ENCODE results near the gene TRAPPC2L. TPM values are rescaled to one million over a fixed set of nuclear protein-coding genes. Genes with fewer than 3 reads are reported as not detected.

Gene TRAPPC2L
- total RNA-seq, 1 donor from 2014 or later = 29.2 TPM

DNA sequence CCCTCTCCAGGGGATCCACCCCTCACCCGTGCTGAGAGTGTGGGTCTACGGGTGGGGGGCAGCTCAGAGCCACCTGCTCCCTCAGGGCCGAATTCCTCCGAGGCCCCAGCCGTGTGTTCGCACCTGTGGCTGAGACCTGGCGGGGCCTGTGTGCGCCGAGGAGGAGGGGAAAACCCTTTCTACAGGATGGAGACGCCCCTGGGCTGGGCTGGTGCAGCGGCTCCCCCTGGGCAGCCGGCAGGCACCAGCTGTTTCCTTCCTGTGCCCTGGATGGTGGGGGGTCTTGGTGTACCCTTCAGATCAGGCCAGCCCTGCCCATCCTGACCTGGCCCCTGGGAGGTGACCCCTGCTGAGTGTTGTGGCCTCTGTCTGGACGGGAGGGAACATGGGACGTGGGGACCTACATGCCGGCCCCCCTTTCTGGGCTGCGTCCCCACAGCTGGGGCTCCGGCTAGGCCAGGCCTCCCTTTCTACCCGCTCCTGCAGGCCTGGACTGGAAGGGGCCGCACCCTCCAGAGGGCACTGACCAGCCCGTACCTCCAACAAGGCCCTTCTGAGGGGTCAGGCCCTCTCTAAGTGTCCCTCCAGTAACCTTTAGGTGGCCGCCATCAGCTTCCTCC, 37.9 kb downstream of the TRAPPC2L start:
- Histone ChIP-seq H3K4me3 (ENCODE audit: low read length in 3 of 3) (peak overlapping the region; percentile 51 to 79 (median 77)), H3K9ac (ENCODE audit: low read depth in 1 of 3, low read length in 3 of 3) (peak overlapping the region; percentile 65 to 89 (median 79)), H3K27ac (ENCODE audit: low read depth, low read length) (peak overlapping the region; percentile 94), H3K36me3 (ENCODE audit: control insufficient read depth in 3 of 3, insufficient read depth in 3 of 3, low read length in 3 of 3) (peaks cover 28 to 32% (median 28%) of the 10 kb centered on the region in 3 donors), H3K4me1 (ENCODE audit: control insufficient read depth in 3 of 3, insufficient read depth in 3 of 3, low read length in 3 of 3) (peaks cover 42 to 64% (median 56%) of the 10 kb centered on the region in 3 donors), H3K27me3 (ENCODE audit: control insufficient read depth in 3 of 3, insufficient read depth in 3 of 3, low read length in 3 of 3) (no peaks in the 10 kb centered on the region), H3K9me3 (ENCODE audit: control insufficient read depth in 3 of 3, low read length in 3 of 3) (no peaks in the 10 kb centered on the region)

DNA sequence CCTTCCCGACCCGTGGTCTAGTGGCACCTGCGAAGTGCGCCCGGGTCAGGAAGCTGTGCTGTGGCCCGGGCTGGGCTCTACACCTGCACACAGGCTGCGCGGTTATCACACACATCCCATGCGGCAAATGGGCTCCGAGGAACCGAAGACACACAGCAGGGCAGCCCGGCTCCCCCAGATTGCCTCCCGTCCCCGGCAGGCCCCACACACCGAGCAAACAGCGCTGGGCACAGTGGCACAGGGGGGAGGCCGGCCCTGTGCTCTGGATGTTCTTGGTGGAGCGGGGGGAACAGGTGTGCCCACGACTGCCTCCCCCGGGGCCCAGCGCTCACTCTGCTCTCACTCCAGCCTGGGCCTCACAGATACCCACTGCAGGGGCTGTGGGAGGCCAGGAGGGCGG, 38.4 kb downstream of the TRAPPC2L start:
- Histone ChIP-seq H3K36me3 (ENCODE audit: control insufficient read depth in 3 of 3, insufficient read depth in 3 of 3, low read length in 3 of 3) (peaks cover 22 to 27% (median 24%) of the 10 kb centered on the region in 3 donors), H3K4me3 (ENCODE audit: low read length in 3 of 3) (peak overlapping the region in 2 of 3 donors; percentile 77 to 79), H3K9me3 (ENCODE audit: control insufficient read depth in 3 of 3, low read length in 3 of 3) (no peaks in the 10 kb centered on the region), H3K27me3 (ENCODE audit: control insufficient read depth in 3 of 3, insufficient read depth in 3 of 3, low read length in 3 of 3) (no peaks in the 10 kb centered on the region), H3K4me1 (ENCODE audit: control insufficient read depth in 3 of 3, insufficient read depth in 3 of 3, low read length in 3 of 3) (peaks cover 42 to 64% (median 56%) of the 10 kb centered on the region in 3 donors), H3K9ac (ENCODE audit: low read depth in 1 of 3, low read length in 3 of 3) (peak overlapping the region; percentile 65 to 89 (median 79)), H3K27ac (ENCODE audit: low read depth, low read length) (peak overlapping the region; percentile 94)

DNA sequence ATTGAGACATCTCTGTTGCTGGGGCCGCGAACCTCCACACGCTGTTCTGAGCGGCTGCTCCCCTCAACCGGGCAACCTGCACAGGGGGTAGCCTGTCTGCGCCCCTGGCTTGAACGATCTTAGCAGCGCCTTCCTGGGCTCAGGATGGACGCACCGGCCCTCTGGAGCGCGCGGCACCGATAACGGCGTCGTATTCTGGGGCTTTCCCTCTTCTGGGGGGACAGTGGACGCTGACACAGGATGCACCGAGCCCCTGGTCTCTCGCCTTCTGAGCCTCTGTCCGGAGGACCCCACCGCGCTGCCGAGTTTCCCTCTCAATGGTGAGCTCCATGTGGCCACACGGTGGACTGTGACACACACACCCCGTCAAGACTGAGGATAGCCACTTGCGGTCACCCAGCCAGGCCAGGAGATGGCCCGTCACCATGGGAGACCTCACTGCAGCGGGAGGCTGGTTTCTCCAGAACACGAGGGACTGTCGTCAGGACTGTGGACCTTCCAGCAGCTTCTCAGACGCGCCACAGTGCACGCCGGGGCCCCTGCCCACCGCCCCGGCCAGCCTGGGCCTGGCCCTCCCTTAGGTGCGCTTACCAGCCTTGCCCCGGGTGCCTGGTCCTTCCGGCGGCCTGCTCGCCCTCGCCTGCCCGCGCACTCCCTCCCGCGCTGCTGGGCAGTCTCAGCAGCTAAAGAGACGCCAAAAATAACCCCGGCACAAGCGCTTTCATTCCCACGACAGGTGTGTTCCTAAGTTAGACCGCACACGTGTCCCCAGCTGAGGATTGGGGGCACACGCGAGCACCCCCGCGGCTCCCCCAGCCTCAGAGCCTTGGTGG, 39.5 kb downstream of the TRAPPC2L start:
- Histone ChIP-seq H3K4me1 (ENCODE audit: control insufficient read depth in 3 of 3, insufficient read depth in 3 of 3, low read length in 3 of 3) (peaks cover 42 to 64% (median 56%) of the 10 kb centered on the region in 3 donors), H3K4me3 (ENCODE audit: low read length in 3 of 3) (peak overlapping the region; percentile 49 to 79 (median 77)), H3K27ac (ENCODE audit: low read depth, low read length) (peak overlapping the region; percentile 94), H3K27me3 (ENCODE audit: control insufficient read depth in 3 of 3, insufficient read depth in 3 of 3, low read length in 3 of 3) (no peaks in the 10 kb centered on the region), H3K36me3 (ENCODE audit: control insufficient read depth in 3 of 3, insufficient read depth in 3 of 3, low read length in 3 of 3) (peaks cover 14 to 20% (median 18%) of the 10 kb centered on the region in 3 donors), H3K9me3 (ENCODE audit: control insufficient read depth in 3 of 3, low read length in 3 of 3) (no peaks in the 10 kb centered on the region), H3K9ac (ENCODE audit: low read depth in 1 of 3, low read length in 3 of 3) (peak overlapping the region; percentile 65 to 89 (median 79))

DNA sequence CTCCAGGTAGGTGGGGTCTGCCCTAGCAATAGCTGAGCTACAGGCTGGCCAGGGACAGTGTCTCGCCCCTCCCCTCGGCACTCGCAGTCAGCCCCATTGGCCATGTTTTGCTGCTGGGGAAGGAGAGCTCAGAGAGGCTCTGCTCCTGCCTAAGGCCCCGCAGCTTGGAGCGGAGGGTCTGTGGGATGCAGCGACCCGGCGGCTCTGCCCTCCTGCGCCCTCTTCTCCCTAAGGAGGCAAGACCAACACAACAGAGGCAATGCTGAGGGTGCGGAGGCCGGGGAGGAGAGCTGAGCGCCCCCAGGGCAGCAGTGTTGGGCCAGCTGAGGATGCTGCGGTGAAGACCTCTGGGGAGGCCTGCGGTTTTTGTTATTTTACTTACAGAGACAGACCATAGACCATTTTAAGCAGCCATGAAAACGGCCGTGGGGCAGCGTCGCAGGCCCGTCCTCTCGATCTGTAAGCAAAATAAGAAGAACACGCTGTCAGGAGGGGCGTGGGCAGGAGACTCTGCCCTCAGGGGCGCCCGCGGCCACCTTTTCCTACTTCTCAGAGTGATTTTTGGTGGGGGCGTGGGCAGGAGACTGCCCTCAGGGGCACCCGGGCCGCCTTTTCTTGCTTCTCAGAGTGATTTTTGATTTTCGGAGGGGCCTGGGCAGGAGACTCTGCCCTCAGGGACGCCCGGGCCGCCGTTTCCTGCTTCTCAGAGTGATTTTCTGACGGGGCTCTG, 40.9 kb downstream of the TRAPPC2L start:
- Histone ChIP-seq H3K27ac (ENCODE audit: low read depth, low read length) (peak overlapping the region; percentile 94), H3K36me3 (ENCODE audit: control insufficient read depth in 3 of 3, insufficient read depth in 3 of 3, low read length in 3 of 3) (peaks cover 0 to 11% (median 7%) of the 10 kb centered on the region in 3 donors), H3K27me3 (ENCODE audit: control insufficient read depth in 3 of 3, insufficient read depth in 3 of 3, low read length in 3 of 3) (no peaks in the 10 kb centered on the region), H3K9ac (ENCODE audit: low read depth in 1 of 3, low read length in 3 of 3) (peak overlapping the region in 1 of 3 donors; percentile 89), H3K4me3 (ENCODE audit: low read length in 3 of 3) (peak overlapping the region in 1 of 3 donors; percentile 79), H3K9me3 (ENCODE audit: control insufficient read depth in 3 of 3, low read length in 3 of 3) (no peaks in the 10 kb centered on the region), H3K4me1 (ENCODE audit: control insufficient read depth in 3 of 3, insufficient read depth in 3 of 3, low read length in 3 of 3) (peaks cover 32 to 57% (median 49%) of the 10 kb centered on the region in 3 donors)

DNA sequence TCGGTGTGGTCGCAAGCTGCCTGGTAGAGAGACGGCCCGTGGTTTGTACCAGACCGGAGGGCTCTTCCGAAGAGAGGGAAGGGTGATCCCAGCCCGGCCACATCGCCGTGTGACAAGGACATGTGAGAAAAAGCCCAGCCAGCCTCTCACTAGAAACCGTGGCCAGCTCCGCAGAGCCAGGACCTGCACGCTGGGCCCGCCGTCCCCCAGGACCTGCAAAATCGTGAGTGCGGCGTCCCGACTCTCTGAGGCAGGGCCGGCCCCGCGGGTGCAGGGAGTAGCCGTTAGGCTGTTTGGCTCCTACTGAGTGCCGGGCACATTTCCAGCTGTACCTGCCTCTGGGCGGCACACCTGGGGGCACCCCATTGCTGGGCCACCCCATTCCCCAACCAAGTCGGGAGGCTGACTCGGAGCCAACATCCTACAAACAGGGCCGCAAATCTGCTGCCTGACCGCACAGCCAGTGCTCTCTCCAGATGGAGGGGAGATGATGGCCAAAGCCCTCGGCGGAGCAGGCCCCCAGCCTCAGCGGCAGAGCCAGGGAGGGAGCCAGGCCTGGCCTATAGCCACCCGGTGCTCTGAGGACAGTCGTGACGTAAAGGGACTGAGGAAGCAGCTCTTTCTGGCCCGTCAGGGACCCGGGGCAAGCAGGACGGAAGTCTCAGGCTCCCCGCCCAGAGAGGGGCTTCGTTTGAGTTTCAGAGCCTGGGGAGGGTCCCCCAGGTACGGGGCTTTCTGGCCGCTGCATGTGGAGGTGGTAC, 43.2 kb downstream of the TRAPPC2L start:
- no peak overlapping the region for H3K27ac ChIP-seq (ENCODE audit: low read depth, low read length)
- H3K4me1 ChIP-seq (ENCODE audit: control insufficient read depth in 3 of 3, insufficient read depth in 3 of 3, low read length in 3 of 3) = peaks cover 33 to 55% (median 48%) of the 10 kb centered on the region in 3 donors
- H3K4me3 ChIP-seq (ENCODE audit: low read length in 3 of 3) = no peak overlapping the region
- no peaks in the 10 kb centered on the region for H3K27me3 ChIP-seq (ENCODE audit: control insufficient read depth in 3 of 3, insufficient read depth in 3 of 3, low read length in 3 of 3)
- H3K9me3 ChIP-seq (ENCODE audit: control insufficient read depth in 3 of 3, low read length in 3 of 3) = no peaks in the 10 kb centered on the region
- H3K36me3 ChIP-seq (ENCODE audit: control insufficient read depth in 3 of 3, insufficient read depth in 3 of 3, low read length in 3 of 3) = peaks cover 0 to 11% (median 7%) of the 10 kb centered on the region in 3 donors
- H3K9ac ChIP-seq (ENCODE audit: low read depth in 1 of 3, low read length in 3 of 3) = no peak overlapping the region

DNA sequence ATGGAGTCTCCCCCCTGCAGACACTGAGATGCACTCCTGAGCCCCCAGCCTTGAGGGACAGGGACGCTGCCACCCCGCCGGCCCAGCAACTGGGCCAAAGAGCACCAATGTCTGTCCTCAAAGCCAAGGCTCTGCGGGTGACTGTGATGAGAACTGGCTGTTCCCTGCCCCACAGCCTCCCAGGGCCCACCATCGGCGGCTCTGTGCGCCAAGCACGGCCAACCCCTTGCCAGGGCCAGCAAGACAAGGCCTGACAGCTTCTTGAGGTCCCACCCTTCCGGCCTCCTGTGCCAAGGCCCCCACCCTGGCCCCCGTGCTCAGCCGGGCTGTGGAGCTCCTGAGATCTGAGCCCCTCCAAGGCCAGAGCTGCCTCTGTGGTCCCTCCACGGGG, 43.7 kb downstream of the TRAPPC2L start:
- Histone ChIP-seq H3K27ac (ENCODE audit: low read depth, low read length) (no peak overlapping the region), H3K9me3 (ENCODE audit: control insufficient read depth in 3 of 3, low read length in 3 of 3) (no peaks in the 10 kb centered on the region), H3K9ac (ENCODE audit: low read depth in 1 of 3, low read length in 3 of 3) (no peak overlapping the region), H3K4me1 (ENCODE audit: control insufficient read depth in 3 of 3, insufficient read depth in 3 of 3, low read length in 3 of 3) (peaks cover 31 to 50% (median 44%) of the 10 kb centered on the region in 3 donors), H3K4me3 (ENCODE audit: low read length in 3 of 3) (no peak overlapping the region), H3K36me3 (ENCODE audit: control insufficient read depth in 3 of 3, insufficient read depth in 3 of 3, low read length in 3 of 3) (peaks cover 0 to 11% (median 7%) of the 10 kb centered on the region in 3 donors), H3K27me3 (ENCODE audit: control insufficient read depth in 3 of 3, insufficient read depth in 3 of 3, low read length in 3 of 3) (no peaks in the 10 kb centered on the region)

DNA sequence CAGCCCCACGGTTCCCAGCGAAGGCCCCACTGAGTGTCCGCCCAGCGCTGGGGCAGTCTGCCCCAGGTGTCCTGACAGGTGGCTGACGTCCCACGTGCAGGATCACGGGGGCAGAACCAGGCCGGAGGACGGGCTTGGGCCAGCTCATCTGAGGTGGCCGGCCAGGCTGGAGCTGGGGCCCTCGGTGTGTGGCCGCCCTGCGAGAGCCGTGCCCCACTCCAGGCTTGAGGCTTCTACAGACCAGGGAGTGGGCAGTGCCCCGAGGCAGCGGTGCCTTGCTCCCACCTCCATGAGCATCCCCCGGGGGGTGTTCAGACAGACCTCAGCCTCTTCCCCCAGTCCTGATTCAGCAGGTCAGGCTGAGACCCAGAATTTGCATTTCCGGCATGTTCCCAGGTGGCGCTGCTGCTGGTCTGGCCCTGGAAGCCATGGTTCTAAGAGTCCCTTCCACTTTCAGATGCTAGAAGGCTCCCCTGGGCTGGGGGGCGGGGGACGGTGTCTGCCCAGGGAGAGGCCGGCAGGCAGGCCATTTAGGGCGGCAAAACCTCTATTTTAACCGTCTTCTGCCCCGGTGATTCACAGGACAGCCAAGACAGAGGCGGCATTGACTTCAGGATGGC, 44.9 kb downstream of the TRAPPC2L start:
- no peak overlapping the region for H3K9ac ChIP-seq (ENCODE audit: low read depth in 1 of 3, low read length in 3 of 3)
- H3K27ac ChIP-seq (ENCODE audit: low read depth, low read length) = no peak overlapping the region
- H3K36me3 ChIP-seq (ENCODE audit: control insufficient read depth in 3 of 3, insufficient read depth in 3 of 3, low read length in 3 of 3) = peaks cover 0 to 11% (median 7%) of the 10 kb centered on the region in 3 donors
- peaks cover 25 to 39% (median 35%) of the 10 kb centered on the region in 3 donors for H3K4me1 ChIP-seq (ENCODE audit: control insufficient read depth in 3 of 3, insufficient read depth in 3 of 3, low read length in 3 of 3)
- H3K9me3 ChIP-seq (ENCODE audit: control insufficient read depth in 3 of 3, low read length in 3 of 3) = no peaks in the 10 kb centered on the region
- H3K4me3 ChIP-seq (ENCODE audit: low read length in 3 of 3) = no peak overlapping the region
- H3K27me3 ChIP-seq (ENCODE audit: control insufficient read depth in 3 of 3, insufficient read depth in 3 of 3, low read length in 3 of 3) = no peaks in the 10 kb centered on the region

DNA sequence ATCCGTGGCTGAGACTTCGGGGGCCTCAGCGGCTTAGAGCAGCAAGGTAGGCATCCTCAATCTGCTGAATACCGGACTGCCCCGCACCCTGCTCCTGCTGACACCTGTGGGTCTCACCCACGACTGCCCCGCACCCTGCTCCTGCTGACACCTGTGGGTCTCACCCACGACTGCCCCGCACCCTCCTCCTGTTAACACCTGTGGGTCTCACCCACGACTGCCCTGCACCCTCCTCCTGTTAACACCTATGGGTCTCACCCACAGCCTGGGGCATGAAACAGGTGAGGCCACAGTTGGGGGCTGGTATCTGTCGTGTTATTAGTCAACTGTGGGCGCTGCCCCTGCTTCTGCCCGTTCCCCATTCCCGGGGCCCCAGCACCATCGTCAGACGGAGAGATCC, 45.8 kb downstream of the TRAPPC2L start:
- Histone ChIP-seq H3K4me1 (ENCODE audit: control insufficient read depth in 3 of 3, insufficient read depth in 3 of 3, low read length in 3 of 3) (peaks cover 16 to 34% (median 26%) of the 10 kb centered on the region in 3 donors), H3K9me3 (ENCODE audit: control insufficient read depth in 3 of 3, low read length in 3 of 3) (no peaks in the 10 kb centered on the region), H3K4me3 (ENCODE audit: low read length in 3 of 3) (peak overlapping the region in 1 of 3 donors; percentile 43), H3K36me3 (ENCODE audit: control insufficient read depth in 3 of 3, insufficient read depth in 3 of 3, low read length in 3 of 3) (peaks cover 0 to 5% (median under 1%) of the 10 kb centered on the region in 3 donors), H3K27me3 (ENCODE audit: control insufficient read depth in 3 of 3, insufficient read depth in 3 of 3, low read length in 3 of 3) (no peaks in the 10 kb centered on the region), H3K9ac (ENCODE audit: low read depth in 1 of 3, low read length in 3 of 3) (peak overlapping the region in 2 of 3 donors; percentile 66 to 70), H3K27ac (ENCODE audit: low read depth, low read length) (peak overlapping the region; percentile 78)

DNA sequence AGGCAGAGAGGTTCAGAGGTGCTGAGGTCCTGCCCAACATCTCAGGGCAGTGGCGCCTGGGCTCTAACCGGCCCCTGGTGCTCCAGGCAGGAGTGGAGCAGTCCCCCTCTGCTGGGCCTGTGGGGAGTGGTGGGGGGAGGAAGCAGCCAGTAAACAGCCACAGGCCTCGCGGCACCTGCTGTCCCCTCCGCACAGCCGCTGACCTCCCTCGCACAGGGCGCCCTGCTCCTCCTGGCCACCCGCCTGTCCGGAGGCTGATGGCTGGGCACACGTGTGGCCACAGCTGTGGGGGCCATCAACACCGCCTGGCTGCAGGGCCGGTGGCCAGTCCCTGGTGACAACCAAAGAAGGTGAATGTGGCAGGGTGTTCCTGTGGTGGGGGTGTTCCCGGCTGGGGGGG, 46.3 kb downstream of the TRAPPC2L start:
- peak overlapping the region; percentile 78 for H3K27ac ChIP-seq (ENCODE audit: low read depth, low read length)
- peaks cover 0 to 5% (median 0%) of the 10 kb centered on the region in 3 donors for H3K36me3 ChIP-seq (ENCODE audit: control insufficient read depth in 3 of 3, insufficient read depth in 3 of 3, low read length in 3 of 3)
- peak overlapping the region in 2 of 3 donors; percentile 43 to 49 for H3K4me3 ChIP-seq (ENCODE audit: low read length in 3 of 3)
- H3K27me3 ChIP-seq (ENCODE audit: control insufficient read depth in 3 of 3, insufficient read depth in 3 of 3, low read length in 3 of 3) = no peaks in the 10 kb centered on the region
- peak overlapping the region in 2 of 3 donors; percentile 66 to 70 for H3K9ac ChIP-seq (ENCODE audit: low read depth in 1 of 3, low read length in 3 of 3)
- peaks cover 15 to 33% (median 24%) of the 10 kb centered on the region in 3 donors for H3K4me1 ChIP-seq (ENCODE audit: control insufficient read depth in 3 of 3, insufficient read depth in 3 of 3, low read length in 3 of 3)
- H3K9me3 ChIP-seq (ENCODE audit: control insufficient read depth in 3 of 3, low read length in 3 of 3) = no peaks in the 10 kb centered on the region
